ENCODE data around the gene TAL2. TPM values are rescaled to one million over a fixed set of nuclear protein-coding genes. Genes with fewer than 3 reads are reported as not detected.
A peak's percentile ranks its signal among the peaks of the same experiment; 100 is the strongest.

Gene TAL2
- total and polyA plus RNA-seq, 9 of the 15 experiments (the other 6 are each of a cell fraction or from before 2014, with no cell fraction given), result 0.21 to 3.7 (median 1.1) TPM; not detected in 1

DNA sequence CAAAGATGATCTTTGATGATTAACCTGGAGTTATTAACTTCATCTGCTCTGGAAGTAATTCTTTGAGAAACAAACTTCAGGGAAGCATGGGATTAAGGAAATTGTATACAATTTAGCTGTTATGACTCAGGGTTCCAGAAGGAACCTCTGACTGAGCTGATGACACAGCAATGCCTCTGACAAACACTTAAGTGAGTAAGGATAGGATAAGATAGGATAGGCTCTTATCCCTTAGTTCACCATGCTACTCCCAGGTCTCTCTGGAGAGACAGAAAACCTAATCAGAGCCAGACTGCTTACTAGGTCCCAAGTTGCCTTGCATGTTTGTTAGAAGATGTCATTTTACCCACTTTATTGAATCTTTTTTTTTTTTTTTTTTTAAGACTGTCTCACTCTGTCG, 19.5 kb downstream of the TAL2 start (continued):
- TF ChIP-seq, protein P1, sequence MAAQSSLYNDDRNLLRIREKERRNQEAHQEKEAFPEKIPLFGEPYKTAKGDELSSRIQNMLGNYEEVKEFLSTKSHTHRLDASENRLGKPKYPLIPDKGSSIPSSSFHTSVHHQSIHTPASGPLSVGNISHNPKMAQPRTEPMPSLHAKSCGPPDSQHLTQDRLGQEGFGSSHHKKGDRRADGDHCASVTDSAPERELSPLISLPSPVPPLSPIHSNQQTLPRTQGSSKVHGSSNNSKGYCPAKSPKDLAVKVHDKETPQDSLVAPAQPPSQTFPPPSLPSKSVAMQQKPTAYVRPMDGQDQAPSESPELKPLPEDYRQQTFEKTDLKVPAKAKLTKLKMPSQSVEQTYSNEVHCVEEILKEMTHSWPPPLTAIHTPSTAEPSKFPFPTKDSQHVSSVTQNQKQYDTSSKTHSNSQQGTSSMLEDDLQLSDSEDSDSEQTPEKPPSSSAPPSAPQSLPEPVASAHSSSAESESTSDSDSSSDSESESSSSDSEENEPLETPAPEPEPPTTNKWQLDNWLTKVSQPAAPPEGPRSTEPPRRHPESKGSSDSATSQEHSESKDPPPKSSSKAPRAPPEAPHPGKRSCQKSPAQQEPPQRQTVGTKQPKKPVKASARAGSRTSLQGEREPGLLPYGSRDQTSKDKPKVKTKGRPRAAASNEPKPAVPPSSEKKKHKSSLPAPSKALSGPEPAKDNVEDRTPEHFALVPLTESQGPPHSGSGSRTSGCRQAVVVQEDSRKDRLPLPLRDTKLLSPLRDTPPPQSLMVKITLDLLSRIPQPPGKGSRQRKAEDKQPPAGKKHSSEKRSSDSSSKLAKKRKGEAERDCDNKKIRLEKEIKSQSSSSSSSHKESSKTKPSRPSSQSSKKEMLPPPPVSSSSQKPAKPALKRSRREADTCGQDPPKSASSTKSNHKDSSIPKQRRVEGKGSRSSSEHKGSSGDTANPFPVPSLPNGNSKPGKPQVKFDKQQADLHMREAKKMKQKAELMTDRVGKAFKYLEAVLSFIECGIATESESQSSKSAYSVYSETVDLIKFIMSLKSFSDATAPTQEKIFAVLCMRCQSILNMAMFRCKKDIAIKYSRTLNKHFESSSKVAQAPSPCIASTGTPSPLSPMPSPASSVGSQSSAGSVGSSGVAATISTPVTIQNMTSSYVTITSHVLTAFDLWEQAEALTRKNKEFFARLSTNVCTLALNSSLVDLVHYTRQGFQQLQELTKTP (IDR thresholded peaks at IDR 0.05; ENCODE audit: low read depth in 1 of 2, partially characterized antibody in 2 of 2), result no peak
- TF ChIP-seq, protein P2, sequence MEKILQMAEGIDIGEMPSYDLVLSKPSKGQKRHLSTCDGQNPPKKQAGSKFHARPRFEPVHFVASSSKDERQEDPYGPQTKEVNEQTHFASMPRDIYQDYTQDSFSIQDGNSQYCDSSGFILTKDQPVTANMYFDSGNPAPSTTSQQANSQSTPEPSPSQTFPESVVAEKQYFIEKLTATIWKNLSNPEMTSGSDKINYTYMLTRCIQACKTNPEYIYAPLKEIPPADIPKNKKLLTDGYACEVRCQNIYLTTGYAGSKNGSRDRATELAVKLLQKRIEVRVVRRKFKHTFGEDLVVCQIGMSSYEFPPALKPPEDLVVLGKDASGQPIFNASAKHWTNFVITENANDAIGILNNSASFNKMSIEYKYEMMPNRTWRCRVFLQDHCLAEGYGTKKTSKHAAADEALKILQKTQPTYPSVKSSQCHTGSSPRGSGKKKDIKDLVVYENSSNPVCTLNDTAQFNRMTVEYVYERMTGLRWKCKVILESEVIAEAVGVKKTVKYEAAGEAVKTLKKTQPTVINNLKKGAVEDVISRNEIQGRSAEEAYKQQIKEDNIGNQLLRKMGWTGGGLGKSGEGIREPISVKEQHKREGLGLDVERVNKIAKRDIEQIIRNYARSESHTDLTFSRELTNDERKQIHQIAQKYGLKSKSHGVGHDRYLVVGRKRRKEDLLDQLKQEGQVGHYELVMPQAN (IDR thresholded peaks at IDR 0.05; ENCODE audit: borderline replicate concordance), result no peak
- TF ChIP-seq, protein P3, sequence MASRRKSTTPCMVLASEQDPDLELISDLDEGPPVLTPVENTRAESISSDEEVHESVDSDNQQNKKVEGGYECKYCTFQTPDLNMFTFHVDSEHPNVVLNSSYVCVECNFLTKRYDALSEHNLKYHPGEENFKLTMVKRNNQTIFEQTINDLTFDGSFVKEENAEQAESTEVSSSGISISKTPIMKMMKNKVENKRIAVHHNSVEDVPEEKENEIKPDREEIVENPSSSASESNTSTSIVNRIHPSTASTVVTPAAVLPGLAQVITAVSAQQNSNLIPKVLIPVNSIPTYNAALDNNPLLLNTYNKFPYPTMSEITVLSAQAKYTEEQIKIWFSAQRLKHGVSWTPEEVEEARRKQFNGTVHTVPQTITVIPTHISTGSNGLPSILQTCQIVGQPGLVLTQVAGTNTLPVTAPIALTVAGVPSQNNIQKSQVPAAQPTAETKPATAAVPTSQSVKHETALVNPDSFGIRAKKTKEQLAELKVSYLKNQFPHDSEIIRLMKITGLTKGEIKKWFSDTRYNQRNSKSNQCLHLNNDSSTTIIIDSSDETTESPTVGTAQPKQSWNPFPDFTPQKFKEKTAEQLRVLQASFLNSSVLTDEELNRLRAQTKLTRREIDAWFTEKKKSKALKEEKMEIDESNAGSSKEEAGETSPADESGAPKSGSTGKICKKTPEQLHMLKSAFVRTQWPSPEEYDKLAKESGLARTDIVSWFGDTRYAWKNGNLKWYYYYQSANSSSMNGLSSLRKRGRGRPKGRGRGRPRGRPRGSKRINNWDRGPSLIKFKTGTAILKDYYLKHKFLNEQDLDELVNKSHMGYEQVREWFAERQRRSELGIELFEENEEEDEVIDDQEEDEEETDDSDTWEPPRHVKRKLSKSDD (conservative IDR thresholded peaks at IDR 0.05; ENCODE audit: low read length), result no peak
- TF ChIP-seq HNRNPK (IDR thresholded peaks at IDR 0.05; ENCODE audit: low read depth, low read length, poor library complexity, severe bottlenecking) (no peak), RBM34 (IDR thresholded peaks at IDR 0.05; ENCODE audit: borderline replicate concordance, insufficient read depth, low read length) (no peak), RAD21 (CRISPR knock-in tag; conservative IDR thresholded peaks at IDR 0.05 in 1 of 2, IDR thresholded peaks at IDR 0.05 in 1 of 2) (no peak), SIN3B (IDR thresholded peaks at IDR 0.05; ENCODE audit: low read depth) (no peak), SREBF2 (CRISPR knock-in tag; IDR thresholded peaks at IDR 0.05) (no peak), HDAC6 (IDR thresholded peaks at IDR 0.05; ENCODE audit: low read depth, low read length) (no peak)
- TF ChIP-seq, protein P4, sequence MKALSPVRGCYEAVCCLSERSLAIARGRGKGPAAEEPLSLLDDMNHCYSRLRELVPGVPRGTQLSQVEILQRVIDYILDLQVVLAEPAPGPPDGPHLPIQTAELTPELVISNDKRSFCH (CRISPR knock-in tag; IDR thresholded peaks at IDR 0.05), result no peak
- TF ChIP-seq, protein P4 (tag; IDR thresholded peaks at IDR 0.05), result 0 out of 2 replicates have a peak, but pooled peaks have one; percentile 26
- TF ChIP-seq, protein P5, sequence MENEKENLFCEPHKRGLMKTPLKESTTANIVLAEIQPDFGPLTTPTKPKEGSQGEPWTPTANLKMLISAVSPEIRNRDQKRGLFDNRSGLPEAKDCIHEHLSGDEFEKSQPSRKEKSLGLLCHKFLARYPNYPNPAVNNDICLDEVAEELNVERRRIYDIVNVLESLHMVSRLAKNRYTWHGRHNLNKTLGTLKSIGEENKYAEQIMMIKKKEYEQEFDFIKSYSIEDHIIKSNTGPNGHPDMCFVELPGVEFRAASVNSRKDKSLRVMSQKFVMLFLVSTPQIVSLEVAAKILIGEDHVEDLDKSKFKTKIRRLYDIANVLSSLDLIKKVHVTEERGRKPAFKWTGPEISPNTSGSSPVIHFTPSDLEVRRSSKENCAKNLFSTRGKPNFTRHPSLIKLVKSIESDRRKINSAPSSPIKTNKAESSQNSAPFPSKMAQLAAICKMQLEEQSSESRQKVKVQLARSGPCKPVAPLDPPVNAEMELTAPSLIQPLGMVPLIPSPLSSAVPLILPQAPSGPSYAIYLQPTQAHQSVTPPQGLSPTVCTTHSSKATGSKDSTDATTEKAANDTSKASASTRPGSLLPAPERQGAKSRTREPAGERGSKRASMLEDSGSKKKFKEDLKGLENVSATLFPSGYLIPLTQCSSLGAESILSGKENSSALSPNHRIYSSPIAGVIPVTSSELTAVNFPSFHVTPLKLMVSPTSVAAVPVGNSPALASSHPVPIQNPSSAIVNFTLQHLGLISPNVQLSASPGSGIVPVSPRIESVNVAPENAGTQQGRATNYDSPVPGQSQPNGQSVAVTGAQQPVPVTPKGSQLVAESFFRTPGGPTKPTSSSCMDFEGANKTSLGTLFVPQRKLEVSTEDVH (IDR thresholded peaks at IDR 0.05; ENCODE audit: low read depth, partially characterized antibody), result no peak

Data from K562 (cell line).